Adrenal gland (tissue), 5 donors: ENCODE measurements around the gene SERINC2.

Experiments used
- POLR2A ChIP-seq, 2 donors: fragments of 450-650 bp; IDR thresholded peaks; one replicate each; pipeline ENCODE4 v1.6.1; 2017; ENCODE audit warnings: antibody characterized with exemption in 2 of 2, mild to moderate bottlenecking in 2 of 2, moderate library complexity in 1 of 2
- TF ChIP-seq, protein P1 (sequence below), 6 experiments: fragments of 450-650 bp in 4 of 6; fragments of 200-600 bp in 2 of 6; sonication (generic) in 1 of 6; IDR thresholded peaks; 1 replicate in 5 of 6; 2 replicates in 1 of 6; pipeline versions ENCODE4 v1.5.1 to v1.8.0; 2016 to 2021; ENCODE audit warnings: antibody characterized with exemption in 6 of 6, mild to moderate bottlenecking in 2 of 6, moderate library complexity in 1 of 6
- donor health status: DM: no; HTN: no; CAD: no.

DNA sequence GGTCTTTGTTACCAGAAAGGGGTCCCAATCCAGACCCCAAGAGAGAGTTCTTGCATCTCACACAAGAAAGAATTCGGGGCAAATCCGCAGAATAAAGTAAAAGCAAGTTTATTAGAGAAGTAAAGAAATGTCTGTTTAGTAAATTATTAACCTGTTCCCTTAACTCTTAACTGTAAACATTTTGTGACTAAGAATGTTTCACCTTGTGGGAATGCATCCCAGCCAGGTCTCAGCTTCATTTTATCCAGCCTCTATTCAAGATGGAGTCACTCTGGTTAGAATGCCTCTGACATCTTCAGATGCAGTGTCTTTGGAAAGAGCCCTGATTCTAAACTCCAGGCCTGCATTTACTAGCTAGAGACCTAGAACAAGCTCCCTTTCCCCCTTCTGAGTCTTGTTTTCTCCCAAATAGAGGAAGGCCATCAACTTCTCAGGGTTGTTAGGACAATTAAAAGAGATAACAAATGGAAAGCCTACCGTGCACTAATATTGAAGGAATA lies 35.6 kb upstream of the SERINC2 start:
- TF ChIP-seq, protein P1, sequence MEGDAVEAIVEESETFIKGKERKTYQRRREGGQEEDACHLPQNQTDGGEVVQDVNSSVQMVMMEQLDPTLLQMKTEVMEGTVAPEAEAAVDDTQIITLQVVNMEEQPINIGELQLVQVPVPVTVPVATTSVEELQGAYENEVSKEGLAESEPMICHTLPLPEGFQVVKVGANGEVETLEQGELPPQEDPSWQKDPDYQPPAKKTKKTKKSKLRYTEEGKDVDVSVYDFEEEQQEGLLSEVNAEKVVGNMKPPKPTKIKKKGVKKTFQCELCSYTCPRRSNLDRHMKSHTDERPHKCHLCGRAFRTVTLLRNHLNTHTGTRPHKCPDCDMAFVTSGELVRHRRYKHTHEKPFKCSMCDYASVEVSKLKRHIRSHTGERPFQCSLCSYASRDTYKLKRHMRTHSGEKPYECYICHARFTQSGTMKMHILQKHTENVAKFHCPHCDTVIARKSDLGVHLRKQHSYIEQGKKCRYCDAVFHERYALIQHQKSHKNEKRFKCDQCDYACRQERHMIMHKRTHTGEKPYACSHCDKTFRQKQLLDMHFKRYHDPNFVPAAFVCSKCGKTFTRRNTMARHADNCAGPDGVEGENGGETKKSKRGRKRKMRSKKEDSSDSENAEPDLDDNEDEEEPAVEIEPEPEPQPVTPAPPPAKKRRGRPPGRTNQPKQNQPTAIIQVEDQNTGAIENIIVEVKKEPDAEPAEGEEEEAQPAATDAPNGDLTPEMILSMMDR (IDR thresholded peaks at IDR 0.05), result no peak
- TF ChIP-seq POLR2A (IDR thresholded peaks at IDR 0.05), result no peak
